Panc1 (cell line): ENCODE data around the gene ANTXR1. TPM values are rescaled to one million over a fixed set of nuclear protein-coding genes. Genes with fewer than 3 reads are reported as not detected.

Source experiments
- ATAC-seq: fragments of 200-7000 bp; cut with Tn5 transposase; 2 replicates; pipeline ENCODE4 v1.9.1; 2020; ENCODE audit warnings: mild to moderate bottlenecking, moderate library complexity
- BruUV-seq: library from RNA; stranded (reverse); fragments of 400-500 nt; replicated peaks from 2 replicates; lab custom pipeline; 2021; lab: Mats Ljungman, UMichigan
- CTCF ChIA-PET: fragments of 300-600 bp; sonication (Branson Sonifier 250); formaldehyde crosslinking; loops from one replicate; lab custom pipeline; 2022; ENCODE audit warnings: antibody characterized with exemption; lab: Charles Lee
- POLR2A ChIA-PET: fragments of 300-600 bp; sonication (Branson Sonifier 250); formaldehyde crosslinking; loops from one replicate; lab custom pipeline; 2022; ENCODE audit warnings: antibody characterized with exemption; lab: Charles Lee
- DNase-seq: peaks from one replicate; pipeline ENCODE4 v3.0.0-alpha.2; 2010; ENCODE audit warnings: low read depth, low spot score
- H3K27ac ChIP-seq: 2 replicates; pipeline ENCODE4 v1.5.1; 2011; ENCODE audit warnings: mild to moderate bottlenecking, low read length, inconsistent platforms
- H3K27me3 ChIP-seq: fragments of 200-500 bp; sonication (Bioruptor generic); 2 replicates; pipeline ENCODE4 v1.6.0; 2014; ENCODE audit warnings: low read length, inconsistent platforms; ENCODE audit not compliant: control insufficient read depth, insufficient read depth
- H3K36me3 ChIP-seq: fragments of 200-500 bp; sonication (Bioruptor generic); 2 replicates; pipeline ENCODE4 v1.5.1; 2014; ENCODE audit warnings: inconsistent platforms, mild to moderate bottlenecking, low read length, moderate library complexity; ENCODE audit not compliant: control insufficient read depth, insufficient read depth
- H3K4me1 ChIP-seq: 2 replicates; pipeline ENCODE4 v1.5.1; 2011; ENCODE audit warnings: inconsistent platforms, mild to moderate bottlenecking, low read length, moderate library complexity; ENCODE audit not compliant: control insufficient read depth, insufficient read depth
- H3K4me3 ChIP-seq, 2 experiments: 2 replicates each; pipeline ENCODE4 v1.5.1; 2011 to 2012; ENCODE audit warnings: low read depth in 2 of 2, low read length in 2 of 2, mild to moderate bottlenecking in 2 of 2, inconsistent platforms in 1 of 2, moderate library complexity in 1 of 2
- H3K9me3 ChIP-seq: fragments of 200-500 bp; sonication (Bioruptor generic); 2 replicates; pipeline ENCODE4 v1.5.1; 2014; ENCODE audit warnings: low read depth, mild to moderate bottlenecking, inconsistent platforms, low read length, moderate library complexity; ENCODE audit not compliant: control insufficient read depth, insufficient read depth
- CTCF ChIP-seq: fragments of 450-650 bp; IDR thresholded peaks from 2 replicates; pipeline ENCODE4 v1.5.1; 2017; ENCODE audit warnings: mild to moderate bottlenecking
- POLR2AphosphoS5 ChIP-seq: IDR thresholded peaks from 2 replicates; pipeline ENCODE4 v1.6.1; 2012; ENCODE audit warnings: mild to moderate bottlenecking, low read depth, low read length, moderate library complexity
- REST ChIP-seq, 2 experiments: IDR thresholded peaks; 2 replicates each; pipeline ENCODE4 v1.6.1; 2011 to 2012; ENCODE audit warnings: low read depth in 2 of 2, control low read depth in 1 of 2, low read length in 1 of 2, mild to moderate bottlenecking in 1 of 2, moderate library complexity in 1 of 2; ENCODE audit not compliant: insufficient read depth in 1 of 2
- SIN3A ChIP-seq: IDR thresholded peaks from 2 replicates; pipeline ENCODE4 v1.6.1; 2012; ENCODE audit warnings: low read depth, mild to moderate bottlenecking, low read length, moderate library complexity, borderline replicate concordance; ENCODE audit not compliant: insufficient read depth
- TCF7L2 ChIP-seq: IDR thresholded peaks from 2 replicates; pipeline ENCODE4 v1.6.1; 2011; ENCODE audit warnings: mild to moderate bottlenecking, low read depth, low read length, inconsistent platforms
- in situ Hi-C: cut with HindIII; loops from 2 replicates; pipeline ENCODE4 v1.10.0; 2016; ENCODE audit warnings: low sequenced_read_pairs, low pct_unique_long_range_greater_than_20kb
- intact Hi-C: fragments of 100-400 bp; cut with micrococcal nuclease; formaldehyde crosslinking; loops from one replicate; pipeline ENCODE4 v1.10.0; 2022; ENCODE audit not compliant: unreplicated experiment
- total RNA-seq: library from RNA; stranded (reverse); gene quantifications from one replicate; pipeline ENCODE4 v1.2.1, GENCODE V29; 2021; ENCODE audit not compliant: unreplicated experiment

Gene ANTXR1
- total RNA-seq, 1 experiment from 2014 or later: 132 TPM

- CTCF ChIA-PET: no interaction called here
- BruUV-seq: no TSS peak
- intact Hi-C loops (no loop called here), in situ Hi-C loops (no loop called here)
- H3K9me3 ChIP-seq: no peaks in the 10 kb centered on the region
- no peaks in the 10 kb centered on the region; the same call in 1 of the 2 replicates for H3K36me3 ChIP-seq
- TF ChIP-seq POLR2AphosphoS5 (no peak), SIN3A (no peak), TCF7L2 (no peak), REST (IDR thresholded peaks at IDR 0.05; ENCODE audit: insufficient read depth in 1 of 2, low read depth in 2 of 2, low read length in 1 of 2) (no peak), CTCF (no peak)
- no peaks in the 10 kb centered on the region; the same call in 1 of the 2 replicates for H3K27me3 ChIP-seq
- DNase-seq (no peak), ATAC-seq (no peak)
- no peaks in the 10 kb centered on the region; the same call in none of the 2 replicates for H3K4me1 ChIP-seq
- no peak overlapping the region for H3K4me3 ChIP-seq
- POLR2A ChIA-PET: no interaction called here
- no peak overlapping the region for H3K27ac ChIP-seq
Observed at GRCh38 chr2:68977453-68977852, 35.5 kb upstream of the ANTXR1 start.

- ATAC-seq (no peak), DNase-seq (no peak)
- in situ Hi-C loops: no loop called here
Observed at GRCh38 chr2:68978098-68978497, 34.9 kb upstream of the ANTXR1 start.

More at GRCh38 chr2:68978098-68978497, 34.9 kb upstream of the ANTXR1 start:
- no TSS peak for BruUV-seq
- H3K27ac ChIP-seq: no peak overlapping the region
- no peak overlapping the region for H3K4me3 ChIP-seq
- no peaks in the 10 kb centered on the region; the same call in 1 of the 2 replicates for H3K36me3 ChIP-seq
- POLR2A ChIA-PET: interaction anchor here (0.6 kb wide), 1 partner anchor 15 kb away, joined by 3 read pairs; no protein-coding TSS in a partner anchor
- H3K9me3 ChIP-seq: no peaks in the 10 kb centered on the region
- no peaks in the 10 kb centered on the region; the same call in 1 of the 2 replicates for H3K27me3 ChIP-seq
- TF ChIP-seq TCF7L2 (no peak), SIN3A (no peak), POLR2AphosphoS5 (no peak), REST (IDR thresholded peaks at IDR 0.05; ENCODE audit: insufficient read depth in 1 of 2, low read depth in 2 of 2, low read length in 1 of 2) (no peak), CTCF (no peak)
- CTCF ChIA-PET: no interaction called here
- H3K4me1 ChIP-seq: no peaks in the 10 kb centered on the region; the same call in none of the 2 replicates
- intact Hi-C loops: no loop called here
